ENCODE measurements around the gene TSPAN8. TPM values are rescaled to one million over a fixed set of nuclear protein-coding genes. Genes with fewer than 3 reads are reported as not detected.
"Not testable (repeated sequence)": the region's sequence is repeated elsewhere in the genome, so short reads cannot be mapped to it uniquely, and the experiment has no call there.

TSPAN8 gene
- polyA plus RNA-seq, 1 donor from 2014 or later: not detected

- H3K4me1 Mint-ChIP-seq: no peaks in the 10 kb centered on the region
- H3K36me3 Mint-ChIP-seq: no peaks in the 10 kb centered on the region
- H3K27me3 Mint-ChIP-seq: no peaks in the 10 kb centered on the region
- no peak overlapping the region for H3K27ac Mint-ChIP-seq
- H3K9me3 Mint-ChIP-seq: peaks cover 0 to 1% (median 0%) of the 10 kb centered on the region in 3 donors
- no peak overlapping the region for H3K4me3 Mint-ChIP-seq
These were observed 32.3 kb downstream of the TSPAN8 start for GRCh38 chr12:71125515-71125914.

- H3K27me3 Mint-ChIP-seq: no peaks in the 10 kb centered on the region
- H3K4me1 Mint-ChIP-seq: no peaks in the 10 kb centered on the region
- H3K36me3 Mint-ChIP-seq: no peaks in the 10 kb centered on the region
- no peak overlapping the region for H3K27ac Mint-ChIP-seq
- no peak overlapping the region for H3K4me3 Mint-ChIP-seq
- peaks cover 0 to 1% (median 0%) of the 10 kb centered on the region in 3 donors for H3K9me3 Mint-ChIP-seq
These were observed 32.9 kb downstream of the TSPAN8 start for GRCh38 chr12:71124835-71125460.

DNA sequence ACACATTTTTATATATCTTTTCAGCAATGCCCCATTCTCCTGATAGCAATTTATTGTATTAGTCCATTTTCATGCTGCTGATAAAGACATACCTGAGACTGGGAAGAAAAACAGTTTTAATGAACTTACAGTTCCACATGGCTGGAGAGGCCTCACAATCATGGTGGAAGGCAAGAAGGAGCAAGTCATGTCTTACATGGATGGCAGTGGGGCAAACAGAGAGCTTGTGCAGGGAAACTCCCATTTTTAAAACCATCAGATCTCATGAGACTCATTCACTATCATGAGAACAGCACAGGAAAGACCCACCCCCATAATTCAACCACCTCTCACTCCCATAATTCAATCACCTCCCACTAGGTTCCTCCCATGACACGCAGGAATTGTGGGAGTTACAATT, 44.7 kb downstream of the TSPAN8 start:
- H3K27ac Mint-ChIP-seq, H3K4me1 Mint-ChIP-seq, H3K36me3 Mint-ChIP-seq, H3K4me3 Mint-ChIP-seq, H3K27me3 Mint-ChIP-seq: not testable (repeated sequence)
- peaks cover 5 to 13% (median 5%) of the 10 kb centered on the region in 3 donors for H3K9me3 Mint-ChIP-seq

DNA sequence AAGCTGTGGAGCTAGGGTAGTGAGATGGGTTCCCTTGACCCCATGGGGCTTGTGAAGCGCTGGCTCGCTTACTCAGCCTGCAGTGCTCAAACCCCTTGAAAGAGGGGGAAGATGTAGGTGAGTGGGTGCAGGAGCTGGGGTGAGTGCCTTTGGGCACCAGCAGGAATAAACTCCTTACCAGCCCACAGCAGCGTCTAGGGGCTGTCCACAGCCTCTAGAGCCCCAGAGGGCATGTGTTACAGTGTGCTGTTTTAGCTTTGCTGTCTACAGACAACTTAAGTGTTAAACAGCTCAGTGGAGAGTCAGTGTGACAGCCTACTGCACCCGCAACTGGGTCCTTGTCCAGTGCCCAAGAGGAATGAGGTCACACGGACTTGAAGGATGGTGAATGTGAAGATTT, 48.0 kb downstream of the TSPAN8 start:
- Mint-ChIP-seq H3K9me3 (peaks cover 5 to 14% (median 6%) of the 10 kb centered on the region in 3 donors), H3K36me3 (no peaks in the 10 kb centered on the region), H3K4me1 (no peaks in the 10 kb centered on the region), H3K27me3 (no peaks in the 10 kb centered on the region), H3K4me3 (no peak overlapping the region), H3K27ac (no peak overlapping the region)

DNA sequence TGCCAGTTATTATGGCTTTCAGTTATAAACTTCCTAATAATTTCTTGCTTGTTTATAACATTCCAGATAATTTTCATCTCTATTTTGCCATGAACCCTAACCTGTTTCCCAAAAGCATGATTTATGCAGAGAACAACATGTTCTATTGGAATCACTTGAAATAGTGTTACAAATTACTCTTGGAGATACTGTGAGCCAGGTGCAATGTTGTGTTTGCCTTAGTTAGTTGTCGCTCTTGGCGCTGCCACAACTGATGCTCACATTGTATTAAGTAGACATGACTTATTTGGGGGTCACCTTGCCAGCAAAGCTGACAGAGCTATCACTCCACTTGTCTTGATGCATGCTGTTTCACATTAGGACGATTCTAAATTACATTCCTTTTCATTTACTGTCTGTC, 49.4 kb downstream of the TSPAN8 start:
- H3K27ac Mint-ChIP-seq: no peak overlapping the region
- no peaks in the 10 kb centered on the region for H3K27me3 Mint-ChIP-seq
- no peak overlapping the region for H3K4me3 Mint-ChIP-seq
- H3K9me3 Mint-ChIP-seq: peaks cover 5 to 21% (median 6%) of the 10 kb centered on the region in 3 donors
- no peaks in the 10 kb centered on the region for H3K4me1 Mint-ChIP-seq
- no peaks in the 10 kb centered on the region for H3K36me3 Mint-ChIP-seq

- H3K4me3 Mint-ChIP-seq: no peak overlapping the region
- H3K4me1 Mint-ChIP-seq: no peaks in the 10 kb centered on the region
- H3K27ac Mint-ChIP-seq: no peak overlapping the region
- H3K27me3 Mint-ChIP-seq: no peaks in the 10 kb centered on the region
- peaks cover 5 to 17% (median 6%) of the 10 kb centered on the region in 3 donors for H3K9me3 Mint-ChIP-seq
- no peaks in the 10 kb centered on the region for H3K36me3 Mint-ChIP-seq
These were observed 49.9 kb downstream of the TSPAN8 start for GRCh38 chr12:71107936-71108335.

DNA sequence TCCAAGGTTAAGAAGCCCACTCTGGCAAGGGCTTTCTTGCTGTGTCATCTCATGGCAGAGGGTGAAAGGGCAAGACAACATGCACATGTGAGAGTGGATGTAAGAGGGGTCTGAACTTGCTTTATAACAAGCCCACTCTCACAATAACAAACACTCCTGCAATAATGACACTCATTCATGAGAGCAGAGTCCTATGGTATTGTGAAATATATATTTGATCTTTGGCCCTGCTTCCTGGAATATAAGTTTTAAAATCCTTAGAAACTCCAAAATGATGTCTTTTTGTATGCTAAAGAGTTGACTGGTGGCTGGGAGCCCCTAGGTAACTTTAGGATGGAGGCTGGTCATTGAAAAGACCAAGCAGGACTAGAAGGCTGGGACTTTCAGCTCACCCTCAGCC, 51.8 kb downstream of the TSPAN8 start:
- Mint-ChIP-seq H3K4me3 (no peak overlapping the region), H3K36me3 (no peaks in the 10 kb centered on the region), H3K4me1 (no peaks in the 10 kb centered on the region), H3K27ac (no peak overlapping the region), H3K9me3 (peaks cover 0 to 14% (median 3%) of the 10 kb centered on the region in 3 donors), H3K27me3 (no peaks in the 10 kb centered on the region)

- Mint-ChIP-seq H3K4me3 (no peak overlapping the region), H3K9me3 (peaks cover 2 to 20% (median 8%) of the 10 kb centered on the region in 3 donors), H3K27me3 (no peaks in the 10 kb centered on the region), H3K36me3 (no peaks in the 10 kb centered on the region), H3K4me1 (peaks cover 0 to 1% (median 0%) of the 10 kb centered on the region in 3 donors), H3K27ac (no peak overlapping the region)
These were observed 65.5 kb downstream of the TSPAN8 start for GRCh38 chr12:71092290-71092689.

DNA sequence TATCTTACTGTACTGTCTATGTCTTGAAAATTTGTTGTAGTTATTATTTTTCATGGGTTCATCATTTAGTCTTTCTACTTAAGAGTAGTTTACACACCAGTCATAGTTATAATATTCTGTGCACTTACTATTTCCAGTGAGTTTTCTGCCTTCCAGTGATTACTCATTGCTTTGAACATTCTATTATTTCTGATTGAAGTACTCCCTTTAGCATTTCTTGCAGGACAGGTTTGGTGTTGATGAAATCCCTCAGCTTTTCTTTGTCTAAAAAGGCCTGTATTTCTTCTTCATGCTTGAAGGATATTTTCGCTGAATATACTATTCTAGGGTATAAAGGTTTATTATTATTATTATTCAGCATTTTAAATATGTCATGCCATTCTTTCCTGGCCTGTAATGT, 66.8 kb downstream of the TSPAN8 start:
- no peak overlapping the region for H3K27ac Mint-ChIP-seq
- peaks cover 2 to 24% (median 8%) of the 10 kb centered on the region in 3 donors for H3K9me3 Mint-ChIP-seq
- H3K27me3 Mint-ChIP-seq: no peaks in the 10 kb centered on the region
- no peak overlapping the region for H3K4me3 Mint-ChIP-seq
- H3K36me3 Mint-ChIP-seq: no peaks in the 10 kb centered on the region
- peaks cover 0 to 1% (median 0%) of the 10 kb centered on the region in 3 donors for H3K4me1 Mint-ChIP-seq

GRCh38 chr12:71085575-71085974, 72.2 kb downstream of the TSPAN8 start:
- no peaks in the 10 kb centered on the region for H3K27me3 Mint-ChIP-seq
- peaks cover 0 to 8% (median 5%) of the 10 kb centered on the region in 3 donors for H3K9me3 Mint-ChIP-seq
- H3K4me1 Mint-ChIP-seq: peaks cover 0 to 1% (median 0%) of the 10 kb centered on the region in 3 donors
- no peak overlapping the region for H3K27ac Mint-ChIP-seq
- H3K36me3 Mint-ChIP-seq: no peaks in the 10 kb centered on the region
- H3K4me3 Mint-ChIP-seq: no peak overlapping the region

GRCh38 chr12:71075743-71076142, 82.1 kb downstream of the TSPAN8 start:
- Mint-ChIP-seq H3K27ac (no peak overlapping the region), H3K9me3 (peaks cover 0 to 5% (median 2%) of the 10 kb centered on the region in 3 donors), H3K36me3 (no peaks in the 10 kb centered on the region), H3K27me3 (peaks cover 1% of the 10 kb centered on the region), H3K4me3 (no peak overlapping the region), H3K4me1 (no peaks in the 10 kb centered on the region)

Other genes with a start within 250 kb of the TSPAN8 start
- gene PTPRR, start 237.3 kb downstream of the TSPAN8 start, polyA plus RNA-seq: not detected

Measured in IgD-negative memory B cell (primary cell).